Fibroblast of peridontal ligament (primary cell): ENCODE measurements around the gene ST3GAL6.

ENCODE experiments used
- DNase-seq: peaks from one replicate; pipeline ENCODE4 v3.0.0-alpha.2; 2010; ENCODE audit errors: extremely low read depth

Gene ST3GAL6

DNA sequence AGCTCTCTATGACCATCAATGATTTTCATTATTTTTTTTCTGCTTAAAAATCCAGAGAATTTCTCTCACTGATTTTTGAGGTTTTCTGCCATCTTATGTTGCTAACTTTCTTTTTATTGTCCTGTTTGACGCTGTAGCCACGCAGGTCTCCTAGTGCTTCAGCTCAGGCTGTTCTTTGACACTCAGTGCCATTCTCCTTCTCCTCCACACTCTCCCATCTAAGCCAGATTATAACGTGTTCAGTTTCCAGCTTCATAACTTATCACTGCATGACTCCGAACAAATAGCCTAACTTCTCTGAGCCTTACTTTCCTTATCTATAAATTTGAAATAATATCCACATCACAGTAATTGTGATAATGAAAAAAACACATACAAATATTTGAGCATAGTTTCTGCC lies 22.8 kb upstream of the ST3GAL6 start:
- no peak for DNase-seq

- DNase-seq: no peak
Measured at GRCh38 chr3:98741121-98741716, 21.9 kb upstream of the ST3GAL6 start.

GRCh38 chr3:98743071-98743470 lies 20.1 kb upstream of the ST3GAL6 start:
- no peak for DNase-seq

DNA sequence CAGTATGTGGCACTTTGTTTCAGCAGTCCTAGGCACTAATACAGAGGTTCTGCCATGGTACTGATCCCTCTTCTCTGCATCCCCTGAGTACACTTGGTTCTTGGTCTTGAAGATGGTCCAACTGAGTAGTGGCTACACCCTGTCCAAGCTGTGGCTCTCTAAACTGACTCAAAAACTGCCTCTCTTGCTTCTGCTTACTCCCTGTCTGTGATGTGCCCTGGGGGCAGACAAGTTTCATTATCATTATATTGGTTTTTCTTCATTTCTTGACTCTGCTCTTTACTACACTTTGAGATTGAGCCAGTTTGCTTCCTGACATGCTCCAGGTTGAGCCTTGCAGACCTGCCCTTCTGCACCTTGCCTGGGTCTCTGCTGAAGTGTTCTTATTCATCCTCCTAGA lies 18.9 kb upstream of the ST3GAL6 start:
- no peak for DNase-seq

DNA sequence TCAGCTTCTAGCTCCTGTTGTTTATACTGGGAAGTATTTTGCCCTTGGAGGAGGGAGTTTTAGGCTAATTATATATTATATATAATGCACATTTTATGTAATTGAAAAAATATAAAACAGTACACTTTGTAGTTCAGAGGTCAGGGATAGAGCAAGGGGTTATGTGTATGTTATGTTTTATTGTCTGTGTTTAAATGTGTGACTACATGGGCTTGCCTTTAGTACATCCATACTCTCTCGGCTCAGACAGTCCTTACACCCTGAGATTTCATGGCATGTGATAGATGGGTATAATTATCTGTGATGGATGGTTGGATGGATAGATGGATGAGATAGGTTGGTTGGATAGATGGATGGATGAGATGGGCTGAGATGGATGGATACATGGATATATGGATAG lies 17.4 kb upstream of the ST3GAL6 start:
- no peak for DNase-seq

DNA sequence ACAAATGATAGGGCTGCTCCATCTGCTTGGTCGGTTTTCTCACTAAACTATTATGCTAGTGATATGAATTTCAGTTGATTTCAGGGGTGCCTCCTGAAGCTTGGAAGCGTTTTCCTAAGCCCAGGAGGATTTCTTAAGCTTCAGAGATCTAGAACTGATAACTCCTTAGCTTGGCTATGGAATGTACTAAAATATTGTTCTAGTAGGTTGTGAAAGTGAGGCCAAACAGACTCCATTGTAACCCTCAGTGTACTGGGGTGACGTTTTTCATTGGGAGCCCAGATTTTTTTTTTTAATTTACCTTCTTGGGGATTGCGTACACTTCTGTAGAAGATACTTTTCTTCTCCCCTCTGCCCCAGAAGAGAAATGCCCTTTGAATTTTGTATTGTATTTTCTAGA lies 17.0 kb upstream of the ST3GAL6 start:
- DNase-seq: no peak

- no peak for DNase-seq
Measured at GRCh38 chr3:98746882-98747281, 16.3 kb upstream of the ST3GAL6 start.

DNA sequence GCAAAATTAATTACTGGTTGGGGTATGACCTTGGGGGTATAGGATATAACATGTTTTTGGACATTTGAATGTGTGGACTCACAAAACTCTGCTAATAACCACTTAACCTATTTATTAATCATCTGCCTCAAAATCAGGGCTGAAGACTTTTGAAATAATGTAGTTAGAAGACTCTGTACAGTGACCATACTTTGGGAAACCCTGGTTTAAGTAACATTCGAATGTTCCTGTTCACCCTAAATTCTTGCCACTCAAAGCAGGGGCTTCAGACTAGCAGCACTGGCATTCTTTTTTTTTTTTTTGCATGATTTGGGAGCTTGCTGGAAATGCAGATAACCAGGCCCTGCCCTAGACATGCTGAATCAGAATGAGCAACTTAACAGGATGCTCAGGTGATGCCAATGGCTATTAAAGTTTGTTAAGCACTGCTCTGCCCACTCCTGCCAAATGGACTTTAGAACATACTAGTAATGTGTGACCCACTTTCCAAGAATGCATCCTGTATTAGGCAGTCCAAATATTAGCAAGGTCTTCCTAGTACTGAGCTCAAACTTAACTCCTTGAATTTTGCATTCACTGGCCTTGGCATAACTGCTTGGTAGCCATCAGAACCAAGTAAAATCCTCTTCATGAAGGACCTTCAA lies 12.7 kb upstream of the ST3GAL6 start:
- DNase-seq: no peak

- no peak for DNase-seq
Measured at GRCh38 chr3:98754483-98754882, 8.7 kb upstream of the ST3GAL6 start.

DNA sequence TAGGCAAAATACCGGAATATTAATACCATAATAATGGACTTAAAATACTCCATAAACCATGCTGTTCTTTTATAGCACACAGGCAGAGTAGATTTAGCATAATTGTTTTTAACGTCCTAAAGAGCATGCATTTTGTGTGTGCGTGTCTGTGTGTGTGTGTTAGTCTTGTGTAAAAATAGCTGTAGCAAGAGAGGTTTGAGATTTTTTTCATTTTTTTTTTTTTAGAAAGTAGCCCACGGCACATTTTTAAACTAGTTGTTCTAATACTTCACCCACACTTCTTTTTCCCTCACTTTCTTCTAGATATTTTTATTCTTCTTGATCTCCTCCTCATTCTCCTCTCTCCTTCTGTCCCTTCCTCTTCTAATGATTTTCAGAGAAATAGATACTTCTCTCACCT lies 7.5 kb upstream of the ST3GAL6 start:
- no peak for DNase-seq

GRCh38 chr3:98759629-98760028 lies 3.5 kb upstream of the ST3GAL6 start:
- DNase-seq: no peak

- no peak for DNase-seq
Measured at GRCh38 chr3:98761643-98762229, 1.4 kb upstream of the ST3GAL6 start.

- no peak for DNase-seq
Measured at GRCh38 chr3:98763819-98764418, 779 bp downstream of the ST3GAL6 start.

GRCh38 chr3:98764472-98764884 lies 1.3 kb downstream of the ST3GAL6 start:
- no peak for DNase-seq

DNA sequence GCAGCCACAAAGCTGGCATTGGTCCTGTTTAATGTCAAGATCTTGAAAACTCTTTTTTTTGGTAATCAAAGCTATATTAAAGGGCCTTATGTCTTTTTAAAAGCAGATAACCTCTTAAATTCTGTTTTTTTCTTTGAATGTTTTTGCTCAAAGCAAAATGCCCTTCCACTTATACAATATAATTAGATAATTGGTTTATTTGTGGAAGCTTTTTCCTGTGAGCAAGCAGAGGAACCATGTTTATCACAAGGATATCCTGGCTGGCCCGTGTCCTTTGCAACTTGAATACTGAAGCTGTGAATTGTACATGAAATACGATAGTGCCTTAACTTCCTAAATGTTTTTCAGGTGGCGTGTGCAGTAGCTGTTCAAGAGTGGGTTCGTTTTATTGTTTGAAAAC lies 2.6 kb downstream of the ST3GAL6 start:
- no peak for DNase-seq

DNA sequence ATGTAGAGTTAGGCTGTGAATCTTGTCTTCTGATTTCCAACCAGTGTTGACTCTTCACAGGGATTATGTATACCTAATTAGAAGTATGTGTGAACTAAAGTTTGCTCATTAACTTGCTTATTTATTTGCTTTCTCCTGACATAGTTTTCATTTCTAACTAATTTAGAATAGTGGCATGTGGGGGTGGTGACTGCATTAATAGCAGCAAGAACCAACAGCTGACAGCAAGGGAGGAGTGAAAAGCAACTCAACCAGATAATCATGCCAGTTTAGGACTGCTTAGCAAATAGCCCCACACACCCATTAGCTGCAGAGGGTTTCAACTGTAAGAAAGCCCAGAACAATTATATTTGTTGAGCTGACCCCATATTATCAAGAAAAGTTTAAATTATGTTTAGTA lies 3.8 kb downstream of the ST3GAL6 start:
- DNase-seq: no peak

- no peak for DNase-seq
Measured at GRCh38 chr3:98768961-98769360, 5.8 kb downstream of the ST3GAL6 start.

DNA sequence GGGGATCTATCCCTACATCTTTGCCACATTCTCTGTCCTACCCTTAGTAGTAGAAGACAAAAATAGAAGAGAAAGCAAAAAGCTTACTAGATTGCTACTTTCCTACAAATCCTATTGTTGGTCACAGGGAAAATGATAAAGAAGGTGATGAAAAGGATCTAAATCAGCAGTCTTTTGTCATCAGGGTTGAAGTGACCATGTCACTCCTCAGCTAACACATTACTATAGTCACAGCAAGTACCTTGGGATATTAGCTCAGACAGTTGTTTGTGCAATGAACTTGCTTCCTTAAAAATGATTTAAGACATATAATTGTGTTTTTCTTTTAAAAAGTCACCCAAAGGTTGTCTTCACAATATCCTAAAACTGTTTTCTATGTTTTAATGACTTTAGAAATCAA lies 6.3 kb downstream of the ST3GAL6 start:
- DNase-seq: no peak

DNA sequence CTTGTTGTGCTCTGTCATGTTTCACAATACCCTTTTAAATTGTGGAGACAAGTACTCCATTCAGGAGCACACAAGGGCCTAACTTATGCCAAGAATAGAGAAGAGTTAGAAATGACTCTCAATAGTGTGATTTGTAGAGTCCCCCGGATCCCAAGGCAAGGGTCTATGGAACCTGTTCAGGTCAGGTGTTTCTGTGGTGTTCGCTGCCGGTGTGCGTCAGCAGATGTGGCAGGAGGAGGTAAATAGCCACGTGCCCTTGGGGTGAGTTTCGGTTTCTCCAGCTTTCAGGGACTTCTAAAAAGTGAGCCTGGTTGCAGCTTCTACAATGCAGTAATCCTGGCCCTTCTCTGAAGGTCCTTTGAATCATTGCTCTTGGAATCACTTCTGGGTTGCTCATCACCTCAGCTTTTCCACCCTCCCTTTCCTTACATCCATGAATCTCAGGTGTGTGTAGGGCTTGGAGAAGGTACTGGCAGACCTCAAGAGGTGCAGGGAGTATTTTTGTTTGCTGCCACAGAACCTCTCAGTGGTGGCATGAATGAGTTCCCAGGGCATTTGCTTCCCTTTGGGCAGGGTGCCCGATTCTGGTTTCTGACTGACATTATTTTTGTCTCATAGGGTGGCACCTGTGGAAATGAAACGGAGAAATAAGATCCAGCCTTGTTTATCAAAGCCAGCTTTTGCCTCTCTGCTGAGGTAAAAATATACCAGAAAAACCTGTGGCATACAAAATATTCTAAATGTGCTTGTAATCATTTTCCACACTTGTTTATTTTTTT lies 7.3 kb downstream of the ST3GAL6 start:
- DNase-seq: no peak

DNA sequence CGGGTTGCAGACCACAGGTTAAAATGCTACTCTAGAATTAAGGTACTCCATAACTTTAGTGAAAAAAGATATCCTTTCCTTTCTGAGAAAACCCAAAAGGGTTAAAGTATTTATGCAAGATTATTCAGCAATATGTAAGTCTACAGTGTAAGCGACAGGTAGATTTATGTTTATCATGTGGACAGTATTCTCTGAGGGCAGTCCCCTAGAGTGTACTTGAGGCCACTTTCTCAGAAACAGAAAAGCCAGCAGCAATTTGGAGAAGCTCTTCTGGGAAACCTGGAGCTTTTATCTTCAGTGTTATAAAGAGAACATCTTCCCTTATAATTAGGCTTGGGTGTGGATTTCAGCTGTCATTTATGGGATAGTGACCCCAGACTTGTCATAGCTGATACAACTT lies 8.9 kb downstream of the ST3GAL6 start:
- DNase-seq: no peak

DNA sequence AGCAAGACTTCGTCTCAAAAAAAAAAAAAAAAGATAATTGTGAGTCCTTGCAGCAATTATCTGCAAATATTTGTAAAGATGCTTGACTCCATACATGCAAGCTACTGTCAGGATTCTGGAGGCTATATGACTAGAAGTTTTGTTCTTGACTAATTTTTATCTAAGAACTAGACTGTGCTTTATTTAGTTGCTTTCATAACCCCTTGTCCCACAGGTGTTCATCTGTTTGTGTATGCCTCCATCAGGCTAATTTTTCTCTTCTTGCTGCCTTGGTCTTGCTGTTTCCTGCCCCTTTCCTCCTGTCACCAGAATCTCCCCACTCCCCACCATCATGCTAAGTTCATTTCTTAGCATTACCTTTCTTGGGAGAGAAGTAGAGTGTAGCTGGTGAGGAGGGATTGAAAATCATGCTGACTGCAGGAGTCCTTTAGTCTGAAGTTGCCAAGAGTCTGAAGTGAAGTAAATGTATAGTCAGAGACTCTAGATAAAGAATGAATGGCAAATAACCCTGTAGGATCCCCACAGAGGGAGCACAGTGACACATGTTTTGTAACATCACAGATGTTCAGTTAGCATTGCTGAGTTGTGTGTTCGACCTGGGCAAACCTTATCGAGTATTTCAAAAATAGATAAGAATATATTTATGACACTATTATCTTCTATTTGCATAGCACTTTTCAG lies 12.5 kb downstream of the ST3GAL6 start:
- no peak for DNase-seq

DNA sequence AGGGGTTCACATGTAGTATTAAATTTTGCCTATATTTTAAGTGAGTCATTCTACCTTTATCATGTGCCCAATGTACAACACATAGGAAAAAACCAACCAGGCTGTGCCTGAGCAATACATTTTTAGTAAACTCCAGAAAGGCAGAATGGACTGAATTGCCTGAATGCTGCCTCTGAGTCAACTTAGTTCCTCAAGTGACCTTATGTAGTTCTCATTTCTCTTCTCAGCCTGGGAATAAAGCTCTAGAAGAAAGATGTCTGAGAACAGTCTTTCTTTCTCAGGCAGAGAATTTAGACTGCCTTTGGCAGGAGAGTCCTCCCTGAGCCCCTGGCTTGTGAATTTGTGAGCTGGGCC lies 13.0 kb downstream of the ST3GAL6 start:
- DNase-seq: no peak
